Activated CD4-positive, alpha-beta T cell treated with anti-CD3 and anti-CD28 coated beads, Interleukin-10, Interleukin-2, amounts not matched to agents 100 ng/mL and 50 ng/mL, durations not matched to agents 16 hours and 8 hours (primary cell): ENCODE results near the gene DHRS7B.
"Not testable (repeated sequence)": the region's sequence is repeated elsewhere in the genome, so short reads cannot be mapped to it uniquely, and the experiment has no call there.

ENCODE experiments used
- DNase-seq: peaks from one replicate; pipeline ENCODE4 v3.0.0-alpha.2; 2020

Gene DHRS7B

DNA sequence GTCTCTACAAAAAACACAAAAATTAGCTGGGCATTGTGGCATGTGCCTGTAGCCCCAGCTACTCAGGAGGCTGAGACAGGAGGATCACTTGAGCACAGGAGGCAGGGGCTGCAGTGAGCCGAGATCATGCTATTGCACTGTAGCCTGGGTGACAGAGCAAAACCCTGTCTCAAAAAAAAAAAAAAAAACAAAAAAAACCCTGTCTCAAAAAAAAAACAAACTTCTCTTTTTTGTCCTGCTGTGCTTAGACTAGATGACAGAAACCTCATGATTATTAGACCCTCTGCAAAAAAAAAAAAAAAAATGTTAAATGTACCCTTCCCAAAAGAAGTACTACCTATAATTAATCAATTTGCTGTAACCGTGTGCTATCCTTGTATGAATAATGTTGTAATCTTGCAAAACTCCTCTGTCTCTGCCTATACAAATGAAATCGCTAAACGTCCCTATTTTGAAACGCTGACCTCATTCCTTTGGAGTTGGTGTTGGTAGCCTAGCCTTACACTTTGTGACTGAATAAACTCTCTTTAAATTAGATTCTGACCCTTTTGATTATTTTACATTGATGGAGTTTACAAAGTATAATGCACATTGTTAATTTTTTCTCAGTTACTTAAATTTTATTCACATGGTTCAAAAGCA lies 13.6 kb upstream of the DHRS7B start:
- DNase-seq = no peak

DNA sequence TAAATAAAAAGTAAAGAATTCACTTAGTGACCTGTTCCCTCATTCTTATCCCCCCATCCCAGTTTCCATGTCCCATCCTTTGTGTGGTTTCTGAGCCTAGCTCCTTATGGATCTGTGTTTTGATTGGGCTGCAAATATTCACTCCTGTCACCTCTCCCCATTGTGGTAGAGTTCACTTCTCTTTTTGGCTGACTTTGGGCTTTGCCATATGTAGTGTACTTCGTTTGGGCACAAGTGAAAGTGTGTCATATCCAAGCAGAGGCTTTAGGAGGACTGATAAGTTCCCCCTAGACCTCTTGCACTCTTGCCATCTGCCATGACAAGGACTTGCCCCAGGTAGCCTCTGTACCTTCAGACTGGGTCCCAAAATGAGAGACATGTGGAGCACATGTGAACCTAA lies 13.0 kb upstream of the DHRS7B start:
- DNase-seq = no peak

DNA sequence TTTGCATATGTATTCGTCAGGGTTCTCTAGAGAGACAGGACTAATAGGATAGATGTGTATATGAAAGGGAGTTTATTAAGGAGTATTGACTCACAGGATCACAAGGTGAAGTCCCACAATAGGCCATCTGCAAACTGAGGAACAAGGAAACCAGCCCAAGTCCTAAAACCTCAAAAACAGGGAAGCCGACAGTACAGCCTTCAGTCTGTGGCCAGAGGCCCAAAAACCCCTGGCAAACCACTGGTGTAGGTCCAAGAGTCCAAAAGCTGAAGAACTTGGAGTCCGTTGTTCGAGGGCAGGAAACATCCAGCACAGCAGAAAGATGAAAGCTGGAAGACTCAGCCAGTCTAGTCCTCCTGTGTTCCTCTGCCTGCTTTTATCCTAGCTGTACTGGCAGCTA lies 12.0 kb upstream of the DHRS7B start:
- DNase-seq = not testable (repeated sequence)

DNA sequence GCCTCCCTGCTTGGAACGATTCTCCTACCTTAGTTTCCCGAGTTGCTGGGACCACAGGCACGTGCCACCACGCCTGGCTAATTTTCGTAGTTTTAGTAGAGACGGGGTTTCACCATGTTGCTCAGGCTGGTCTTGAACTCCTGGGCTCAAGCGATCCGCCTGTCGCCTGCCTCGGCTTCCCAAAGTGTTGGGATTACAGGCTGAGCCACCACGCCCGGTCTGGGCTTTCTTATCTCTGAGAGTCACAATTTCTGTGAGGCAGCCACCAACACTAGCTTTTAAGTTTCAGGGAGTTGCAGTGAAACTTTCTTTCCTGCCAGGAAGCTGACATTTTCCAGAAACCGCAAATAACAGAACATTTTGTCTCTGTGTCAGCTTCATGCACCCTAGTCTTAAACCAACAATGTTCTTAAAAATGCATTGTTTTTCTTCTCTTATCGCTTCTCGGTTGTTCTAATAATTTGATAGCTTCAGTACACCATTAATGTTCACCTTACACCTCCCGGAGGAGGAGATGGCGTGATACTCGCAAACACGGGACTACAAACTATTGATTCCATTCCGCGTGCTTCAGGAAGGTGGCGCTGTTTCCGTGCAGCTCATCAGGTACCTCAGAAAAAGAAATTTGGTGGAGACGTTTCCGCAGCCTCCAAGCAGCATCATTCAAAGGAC lies 7.4 kb upstream of the DHRS7B start:
- DNase-seq = peak; percentile 77

DNA sequence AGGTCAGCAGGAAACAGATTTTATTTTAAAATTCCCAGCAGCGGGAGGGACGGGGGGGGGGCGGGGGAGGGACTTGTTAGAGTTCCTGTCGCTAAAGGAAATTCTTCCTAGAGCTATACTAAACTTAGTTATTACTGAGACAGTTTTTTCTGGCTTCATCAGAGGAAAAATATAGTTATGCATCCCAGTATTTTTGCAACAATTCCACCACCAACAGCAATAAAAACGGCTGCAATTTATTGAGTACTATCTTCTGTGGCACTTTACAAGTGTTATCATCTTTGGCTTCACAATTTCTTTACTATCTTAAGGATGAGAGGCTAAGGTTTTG lies 6.9 kb upstream of the DHRS7B start:
- DNase-seq = no peak

DNA sequence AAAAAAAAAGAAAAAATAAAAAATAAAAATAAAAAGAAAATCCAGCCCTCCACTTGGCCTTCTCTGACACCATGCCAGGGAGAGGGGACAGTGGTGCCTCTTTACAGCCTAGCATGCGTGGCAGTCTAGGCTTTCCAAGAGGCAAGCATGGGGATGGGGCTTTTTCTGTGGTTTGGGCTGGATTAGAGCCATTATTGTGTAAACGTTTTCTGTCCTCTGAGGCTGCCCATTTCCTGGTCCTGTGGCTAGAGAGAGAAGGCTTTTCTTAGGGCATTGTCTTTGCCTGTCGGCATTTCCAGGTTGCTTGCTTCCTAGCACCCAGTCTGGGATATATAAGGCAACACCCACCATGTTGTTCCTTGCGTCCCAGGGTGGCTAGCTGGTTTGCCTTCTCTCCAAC lies 2.7 kb upstream of the DHRS7B start:
- DNase-seq = no peak

DNA sequence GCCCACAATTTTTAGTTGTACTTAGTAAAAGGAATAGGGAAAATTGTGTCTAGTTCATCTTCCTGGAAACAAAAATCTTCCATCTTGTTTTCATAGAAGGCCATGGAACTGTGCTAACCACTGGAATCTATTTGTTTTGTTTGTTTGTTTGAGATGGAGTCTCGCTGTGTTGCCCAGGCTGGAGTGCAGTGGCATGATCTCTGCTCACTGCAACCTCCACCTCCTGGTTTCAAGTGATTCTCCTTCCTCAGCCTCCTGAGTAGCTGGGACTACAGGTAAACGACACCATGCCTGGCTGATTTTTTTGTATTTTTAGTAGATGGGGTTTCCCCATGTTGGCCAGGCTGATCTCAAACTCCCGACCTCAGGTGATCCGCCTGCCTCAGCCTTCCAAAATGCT lies 2.2 kb upstream of the DHRS7B start:
- not testable (repeated sequence) for DNase-seq

DNA sequence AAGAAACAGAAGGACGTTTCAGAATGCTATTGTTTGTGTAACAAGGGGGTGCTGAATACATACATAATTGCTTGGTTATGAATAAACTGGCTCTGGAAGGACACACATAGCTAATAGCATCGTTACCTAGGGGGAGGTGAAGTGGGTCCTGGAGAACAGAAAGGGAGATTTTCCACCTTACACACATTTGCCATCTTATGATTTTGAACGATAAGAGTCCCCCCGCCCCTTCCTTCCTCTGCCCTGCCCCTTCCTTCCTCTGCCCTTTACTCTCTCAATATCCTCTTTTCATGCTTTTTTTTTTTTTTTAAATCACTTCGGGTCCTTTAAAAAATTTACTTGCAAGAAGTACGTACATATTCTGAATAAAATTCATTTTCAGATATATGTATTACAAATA lies 902 bp upstream of the DHRS7B start:
- peak; percentile 57 for DNase-seq

DNA sequence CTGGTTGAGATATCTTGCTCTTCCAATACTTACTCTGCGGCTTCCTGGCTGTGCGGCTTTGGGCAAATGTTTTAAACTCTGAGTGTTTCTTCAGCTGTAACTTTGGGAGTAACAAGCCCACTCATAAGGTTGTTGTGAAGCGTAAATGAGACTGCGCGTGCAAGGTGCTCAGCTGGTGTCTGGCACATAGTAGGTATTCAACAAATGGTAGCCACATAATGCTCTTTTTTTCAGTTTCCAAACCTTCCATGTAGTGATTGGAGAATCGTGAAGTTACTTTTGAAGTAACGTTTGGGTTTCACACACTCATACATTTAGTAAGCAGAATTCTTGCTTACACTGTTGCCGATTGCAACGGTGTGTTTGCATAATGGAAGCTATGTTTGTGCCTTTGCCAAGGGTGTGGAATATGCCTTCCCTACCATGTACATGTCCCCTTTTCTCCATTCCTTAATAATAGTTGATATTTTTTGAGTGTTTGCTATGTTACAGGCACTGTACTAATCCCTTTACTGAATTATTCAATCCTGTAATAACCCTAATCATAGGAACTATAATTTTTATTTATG lies 829 bp downstream of the DHRS7B start:
- peak; percentile 6 for DNase-seq

DNA sequence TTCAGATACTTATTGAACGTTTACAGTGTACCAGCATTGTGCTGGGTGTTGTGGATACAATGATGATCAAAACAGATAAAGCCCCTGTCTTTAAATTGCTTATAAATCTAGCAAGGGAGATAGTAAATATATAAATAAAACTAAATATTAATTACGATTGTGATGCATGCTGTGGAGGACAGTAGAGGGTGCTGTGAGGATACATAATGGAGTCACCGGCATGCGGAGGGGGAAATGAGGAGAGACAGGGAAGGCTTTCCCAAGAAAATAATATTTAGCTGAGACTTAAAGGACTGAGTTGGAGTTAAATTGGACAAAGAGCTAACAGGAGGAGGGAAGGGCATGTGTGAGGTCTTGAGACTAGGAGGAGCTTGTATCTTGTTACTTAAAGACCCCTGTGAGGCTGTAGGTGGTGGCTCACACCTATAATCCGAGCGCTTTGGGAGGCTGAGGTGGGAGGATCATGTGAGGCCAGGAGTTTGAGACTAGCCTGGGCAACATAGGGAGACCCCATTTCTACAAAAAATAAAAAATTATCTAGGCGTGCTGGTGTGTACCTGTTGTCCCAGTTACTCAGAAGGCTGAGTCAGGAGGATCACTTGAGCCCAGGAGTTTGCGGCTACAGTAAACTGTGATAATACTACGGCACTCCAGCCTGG lies 2.4 kb downstream of the DHRS7B start:
- DNase-seq = no peak

DNA sequence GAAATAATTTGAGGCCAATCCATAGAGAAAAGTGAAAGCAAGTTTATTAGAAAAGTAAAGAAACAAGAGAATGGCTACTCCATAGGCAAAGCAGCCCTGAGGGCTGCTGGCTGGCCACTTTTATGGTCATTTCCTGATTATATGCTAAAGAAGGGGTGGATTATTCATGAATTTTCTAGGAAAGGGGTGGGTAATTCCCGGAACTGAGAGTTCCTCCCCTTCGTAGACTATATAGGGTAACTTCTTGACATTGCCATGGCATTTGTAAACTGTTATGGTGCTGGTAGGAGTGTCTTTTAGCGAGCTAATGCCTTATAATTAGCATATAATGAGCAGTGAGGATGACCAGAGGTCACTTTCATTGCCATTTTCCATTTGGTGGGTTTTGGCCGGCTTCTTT lies 4.4 kb downstream of the DHRS7B start:
- no peak for DNase-seq

DNA sequence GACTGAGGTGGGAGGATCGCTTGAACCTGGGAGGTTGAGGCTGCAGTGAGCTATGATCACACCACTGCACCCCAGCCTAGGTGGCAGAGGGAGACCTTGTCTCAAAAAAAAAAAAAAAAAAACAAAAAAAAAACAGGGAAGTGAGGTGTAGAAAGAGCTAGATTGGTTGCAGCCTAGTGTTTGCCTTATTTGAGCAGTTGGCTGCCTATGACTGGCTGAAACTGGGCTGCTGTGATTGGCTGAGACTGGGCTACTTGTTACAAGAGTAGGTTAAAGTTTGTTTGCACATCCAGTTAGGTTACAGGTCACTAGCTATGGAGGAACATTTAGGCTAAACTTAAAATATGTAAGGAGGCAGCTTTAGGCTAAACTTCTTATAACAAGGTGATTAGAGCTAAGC lies 5.7 kb downstream of the DHRS7B start:
- DNase-seq = no peak

DNA sequence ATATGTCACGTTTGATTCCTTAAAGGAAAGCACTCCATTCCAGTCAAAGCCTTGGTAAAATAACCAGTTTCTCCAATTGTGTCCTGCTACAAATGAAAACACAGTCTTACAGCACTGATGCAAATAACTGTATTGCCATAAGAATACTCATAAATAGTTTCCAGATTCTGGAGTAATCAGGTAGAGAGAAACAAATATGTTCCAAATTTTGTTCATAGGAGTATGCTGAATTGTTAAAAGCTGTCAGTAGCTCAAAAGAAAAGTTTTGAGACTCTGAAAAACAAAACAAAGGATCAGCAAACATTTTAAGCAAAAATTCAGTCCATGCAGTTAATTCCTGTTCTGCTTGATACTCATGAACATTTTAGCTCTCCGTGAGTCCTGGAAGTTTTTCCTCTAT lies 7.8 kb downstream of the DHRS7B start:
- DNase-seq = no peak

DNA sequence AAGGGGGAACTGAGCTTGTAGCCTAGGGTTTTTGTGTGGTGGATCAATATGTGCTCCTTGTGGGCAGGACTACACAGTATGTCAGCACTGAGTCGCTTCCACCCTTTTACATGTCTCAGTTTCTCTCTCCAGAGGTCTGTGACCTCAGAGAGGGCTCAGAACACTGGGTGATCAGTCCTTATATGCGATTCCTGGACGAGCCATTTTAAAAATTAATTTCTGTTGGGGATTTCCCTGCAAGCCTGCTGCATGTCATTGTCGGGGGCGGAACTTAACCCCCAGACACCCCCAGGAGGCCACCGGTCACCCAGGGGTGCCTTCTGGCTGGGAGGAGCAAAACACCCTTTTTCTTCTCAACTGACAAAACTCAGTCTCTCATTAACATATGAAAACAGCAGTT lies 14.1 kb downstream of the DHRS7B start:
- no peak for DNase-seq

DNA sequence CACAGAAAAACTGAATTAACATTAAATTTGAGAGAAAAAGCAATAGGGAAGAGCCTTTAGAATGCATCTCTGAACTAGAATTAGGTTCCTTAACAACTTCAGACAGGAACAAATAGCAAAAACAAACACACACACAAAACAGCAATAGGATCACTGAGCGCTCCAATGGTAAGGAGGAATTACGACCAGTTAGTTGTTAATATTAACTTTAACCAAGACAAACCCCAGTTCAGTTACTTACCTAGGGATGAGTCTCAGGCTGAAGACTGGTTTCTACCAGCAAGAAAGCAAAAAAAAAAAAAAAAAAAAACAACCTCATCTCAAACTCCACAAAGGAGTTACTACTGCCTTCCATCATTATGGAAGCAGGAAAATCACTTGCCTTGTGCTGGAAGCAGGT lies 14.6 kb downstream of the DHRS7B start:
- DNase-seq = no peak

DNA sequence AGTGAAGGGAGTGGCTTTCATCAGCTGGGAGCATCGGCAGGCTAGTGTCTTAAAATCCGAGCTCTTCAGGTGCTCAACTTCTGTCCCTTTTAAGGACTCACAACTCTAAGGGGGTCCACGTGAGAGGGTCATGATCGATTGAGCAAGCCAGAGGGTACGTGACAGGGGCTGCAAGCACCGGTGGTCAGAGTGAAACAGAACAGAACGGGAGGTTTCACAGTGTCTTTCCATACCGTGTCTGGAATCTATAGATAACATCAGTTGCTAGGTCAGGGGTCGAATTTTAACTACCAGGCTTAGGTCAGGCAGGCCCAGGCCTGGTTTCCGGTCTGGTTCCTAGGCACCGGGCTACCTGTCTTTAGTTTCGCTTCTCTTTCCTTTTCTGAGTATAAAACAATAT lies 15.3 kb downstream of the DHRS7B start:
- not testable (repeated sequence) for DNase-seq

DNA sequence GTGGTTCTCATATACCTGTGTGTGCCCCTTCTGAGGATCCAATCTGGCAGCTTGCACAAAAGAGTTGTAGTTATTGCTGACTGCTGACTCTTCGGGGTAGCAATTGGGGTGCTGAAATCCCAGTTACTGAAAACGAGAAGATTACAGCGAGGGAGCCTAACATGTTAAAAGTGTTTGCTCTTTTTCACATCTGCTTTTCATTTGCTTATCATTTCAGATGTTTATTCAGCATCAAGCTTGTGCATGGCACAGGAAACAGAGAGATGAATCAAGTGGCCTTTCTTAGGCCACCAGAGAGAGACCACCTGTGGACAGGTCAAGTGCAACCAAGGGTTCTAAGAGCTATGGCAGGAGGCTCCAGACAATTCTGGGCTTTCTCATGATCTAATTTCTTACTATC lies 16.9 kb downstream of the DHRS7B start:
- no peak for DNase-seq

DNA sequence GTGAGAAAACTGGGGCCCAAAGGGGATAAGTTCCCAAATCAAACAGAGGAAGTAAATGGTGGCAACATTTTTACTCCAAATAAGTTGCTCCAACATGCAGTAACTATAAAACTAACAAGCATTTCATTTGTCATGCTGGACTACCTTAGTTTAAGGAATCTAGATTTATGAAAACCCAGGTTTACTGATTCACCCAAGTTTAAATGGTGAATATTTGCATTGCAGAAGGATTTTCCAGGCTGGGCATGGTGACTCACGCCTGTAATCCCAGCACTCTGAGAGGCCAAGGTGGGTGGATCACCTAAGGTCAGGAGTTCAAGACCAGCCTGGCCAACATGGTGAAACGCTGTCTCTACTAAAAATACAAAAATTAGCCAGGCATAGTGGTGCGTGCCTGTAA lies 17.5 kb downstream of the DHRS7B start:
- not testable (repeated sequence) for DNase-seq

DNA sequence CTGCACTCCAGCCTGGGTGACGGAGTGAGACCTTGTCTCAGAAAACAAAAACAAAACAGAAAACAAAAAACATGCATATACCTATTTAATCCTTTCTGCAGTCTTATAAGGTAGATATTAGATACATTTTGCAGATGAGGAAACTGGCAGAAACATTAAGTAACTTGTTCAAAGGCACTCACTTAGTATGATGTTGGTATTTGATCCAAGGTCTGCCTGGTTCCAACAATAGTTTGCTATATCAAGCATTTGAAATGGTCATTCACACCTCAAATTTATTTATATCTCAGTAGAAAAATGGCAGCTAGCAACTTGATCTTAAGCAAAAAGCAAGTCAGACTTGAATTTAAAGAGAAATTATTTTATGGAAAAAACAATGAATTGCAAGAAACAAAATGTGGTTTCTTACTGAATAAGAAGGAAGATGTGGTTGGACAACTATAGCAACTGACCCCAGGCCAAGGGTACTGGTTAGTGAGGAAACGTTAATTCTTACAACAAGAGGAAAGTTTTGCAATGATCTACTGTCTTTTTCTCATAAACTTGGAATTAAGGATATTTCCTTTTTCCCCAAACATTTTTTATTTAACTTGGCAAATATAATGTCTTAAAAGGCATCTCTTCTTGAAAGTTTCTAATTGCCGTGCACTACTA lies 19.7 kb downstream of the DHRS7B start:
- DNase-seq = no peak

DNA sequence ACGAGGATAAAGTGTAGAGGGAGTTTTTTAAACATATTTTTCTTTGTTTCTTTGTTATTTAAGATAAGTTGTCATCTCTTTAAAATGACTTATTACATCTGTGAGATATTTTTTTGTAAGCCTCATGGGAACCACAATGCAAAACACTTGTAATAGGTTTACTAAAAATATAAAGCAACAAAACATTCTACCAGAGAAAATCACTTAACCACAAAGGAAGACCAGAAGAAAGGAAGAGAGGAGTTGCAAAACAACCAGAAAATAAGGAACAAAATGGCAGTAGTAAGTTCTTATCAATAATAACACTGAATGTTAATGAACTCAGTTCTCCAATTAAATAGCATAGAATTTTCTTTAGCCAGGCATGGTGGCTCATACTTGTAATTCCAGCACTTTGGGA lies 22.9 kb downstream of the DHRS7B start:
- DNase-seq = no peak

DNA sequence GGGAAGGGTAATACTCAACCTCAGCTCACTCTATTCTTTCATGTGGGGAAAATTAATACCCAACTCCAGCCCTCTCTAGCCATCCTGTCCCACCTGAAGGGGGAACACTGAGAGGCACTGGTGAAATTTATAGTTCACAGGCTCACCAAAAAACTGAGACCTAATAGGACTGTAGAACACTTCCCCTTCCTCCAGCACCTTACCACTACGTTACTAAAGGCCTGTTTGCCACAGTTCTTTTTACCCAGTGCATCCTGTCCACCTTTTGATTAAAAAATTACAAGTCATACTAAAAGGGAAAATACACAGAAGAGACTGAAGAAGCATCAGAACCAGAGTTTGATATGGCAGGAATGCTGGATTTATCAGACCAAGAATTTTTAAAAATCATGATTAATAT lies 26.0 kb downstream of the DHRS7B start:
- no peak for DNase-seq

DNA sequence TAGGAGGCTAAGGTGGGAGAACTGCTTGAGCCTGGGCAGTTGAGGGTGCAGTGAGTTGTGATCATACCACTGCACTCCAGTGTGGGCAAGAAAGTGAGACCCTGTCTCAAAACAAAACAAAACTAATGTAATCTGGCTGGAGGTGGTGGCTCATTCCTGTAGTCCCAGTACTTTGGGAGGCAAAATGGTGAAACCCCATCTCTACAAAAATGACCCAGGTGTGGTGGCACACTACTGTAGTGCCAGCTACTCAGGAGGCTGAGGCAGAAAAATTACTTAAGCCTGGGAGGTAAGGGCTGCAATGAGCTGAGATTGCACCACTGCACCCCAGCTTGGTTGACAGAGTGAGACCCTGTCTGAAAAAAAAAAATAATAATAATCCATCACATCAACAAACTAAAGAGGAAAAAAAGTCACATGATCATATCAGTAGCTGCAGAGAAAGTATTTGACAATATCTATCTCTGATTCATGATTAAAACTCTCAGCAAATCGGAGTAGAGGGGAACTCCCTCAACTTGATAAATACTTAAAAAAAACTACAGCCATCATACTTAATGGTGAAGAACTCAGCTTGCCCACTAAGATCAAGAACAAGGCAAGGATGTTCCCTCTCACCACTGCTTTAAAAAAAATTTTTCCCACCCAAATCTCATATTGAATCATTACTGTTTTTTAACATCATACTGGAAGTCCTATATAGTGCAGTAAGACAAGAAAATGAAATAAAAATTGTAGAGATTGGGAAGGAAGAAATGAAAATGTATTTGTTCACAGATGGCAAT lies 31.0 kb downstream of the DHRS7B start:
- peak; percentile 53 for DNase-seq

DNA sequence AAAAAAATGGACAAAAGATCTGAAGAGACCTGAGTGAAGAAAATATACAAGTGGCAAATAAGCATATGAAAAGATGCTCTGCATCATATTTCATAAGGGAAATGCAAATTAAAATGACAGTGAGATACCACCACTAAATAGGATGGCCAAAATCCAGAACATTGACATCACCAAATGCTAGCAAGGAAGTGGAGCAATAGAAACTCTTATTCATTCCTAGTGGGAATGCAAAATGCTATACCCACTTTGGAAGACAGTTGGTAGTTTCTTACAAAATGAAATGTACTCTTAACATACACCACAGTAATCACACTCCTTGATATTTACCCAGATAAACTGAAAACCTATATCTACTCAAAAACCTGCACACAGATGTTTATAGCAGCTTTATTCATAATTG lies 33.6 kb downstream of the DHRS7B start:
- DNase-seq = no peak
